AG09309 (cell line): ENCODE data around the gene RHOBTB1.

Experiments
- DNase-seq: peaks from one replicate; pipeline ENCODE4 v3.0.0-alpha.2; 2010; ENCODE audit warnings: low read depth
- H3K4me3 ChIP-seq: 2 replicates; pipeline ENCODE4 v1.5.1; 2011; ENCODE audit warnings: mild to moderate bottlenecking, low read depth, low read length, moderate library complexity; ENCODE audit not compliant: control insufficient read depth
- CTCF ChIP-seq: IDR thresholded peaks from 2 replicates; pipeline ENCODE4 v1.5.1; 2011; ENCODE audit warnings: mild to moderate bottlenecking, low read depth, low read length, inconsistent platforms; ENCODE audit not compliant: insufficient read depth, control insufficient read depth; ENCODE audit errors: missing control alignments

Gene RHOBTB1

DNA sequence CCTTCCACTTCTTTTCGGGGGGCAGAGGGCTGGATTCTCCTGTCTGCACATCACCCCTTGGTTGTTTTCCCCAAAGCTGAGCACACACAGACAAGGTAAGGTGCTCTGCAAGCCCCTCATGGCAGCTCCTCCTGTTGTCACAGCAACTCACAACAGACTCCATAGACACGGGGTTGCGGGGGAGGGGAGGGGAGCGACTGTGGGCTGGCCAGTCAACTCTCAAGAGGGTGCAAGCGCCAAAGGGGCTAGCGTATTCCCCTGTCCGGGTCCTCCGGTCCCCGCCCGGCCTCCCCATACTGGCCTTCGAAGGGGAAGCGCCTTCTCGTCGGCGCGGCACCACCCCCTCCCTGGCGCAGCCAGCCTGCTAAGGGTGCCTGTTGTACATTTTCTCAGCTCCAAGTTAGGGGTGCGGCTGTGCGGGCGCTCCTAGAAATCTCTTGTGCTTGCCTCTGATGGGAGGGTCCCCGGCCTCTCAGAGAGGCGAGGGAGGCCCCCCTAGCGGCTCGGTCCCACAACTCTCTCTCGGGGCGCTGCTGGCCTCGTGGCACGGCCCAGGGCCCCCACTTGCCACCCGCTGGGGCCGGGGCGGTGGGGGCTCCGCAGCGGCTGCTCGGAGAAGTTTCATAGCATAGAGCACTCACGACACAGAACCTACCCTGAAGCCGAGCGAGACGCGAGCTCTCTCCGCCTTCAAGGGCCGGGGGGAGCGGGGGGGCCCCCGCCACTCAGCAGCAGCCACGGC lies 498 bp downstream of the RHOBTB1 start:
- peak overlapping the region; percentile 96 for H3K4me3 ChIP-seq
- TF ChIP-seq CTCF: peak; percentile 5
- DNase-seq: no peak

DNA sequence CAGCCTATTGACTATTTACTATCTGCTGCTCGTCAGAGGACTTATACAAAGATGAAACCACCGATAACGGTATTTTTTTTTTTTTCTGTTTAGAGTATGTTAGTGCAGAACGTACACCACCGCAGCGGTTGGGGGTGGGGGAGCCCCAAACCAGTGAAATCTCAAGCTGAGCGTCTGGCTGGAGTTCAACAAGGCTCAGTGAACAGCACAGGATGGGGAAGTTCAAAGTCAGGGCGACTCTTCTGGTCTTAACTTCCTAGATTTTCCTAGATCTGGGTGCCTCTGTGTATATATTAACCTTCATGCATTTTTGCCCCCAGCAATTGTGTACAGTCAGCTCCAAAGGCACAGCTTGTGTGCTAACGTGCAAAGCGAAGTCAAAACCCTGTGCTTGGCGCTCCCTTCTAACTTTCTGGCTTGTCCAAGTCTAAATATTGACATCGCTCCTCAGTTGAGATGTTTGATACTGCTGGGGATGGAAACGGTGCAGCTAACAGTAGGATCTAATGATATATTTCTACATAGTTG lies 1.1 kb downstream of the RHOBTB1 start:
- no peak for DNase-seq
- H3K4me3 ChIP-seq: peak overlapping the region; percentile 96

GRCh38 chr10:60942134-60942787 lies 1.7 kb downstream of the RHOBTB1 start:
- H3K4me3 ChIP-seq: peak overlapping the region; percentile 96
- DNase-seq: no peak
- TF ChIP-seq CTCF: no peak

More for the DNA sequence above, 1.1 kb downstream of the RHOBTB1 start:
- no peak for TF ChIP-seq CTCF

DNA sequence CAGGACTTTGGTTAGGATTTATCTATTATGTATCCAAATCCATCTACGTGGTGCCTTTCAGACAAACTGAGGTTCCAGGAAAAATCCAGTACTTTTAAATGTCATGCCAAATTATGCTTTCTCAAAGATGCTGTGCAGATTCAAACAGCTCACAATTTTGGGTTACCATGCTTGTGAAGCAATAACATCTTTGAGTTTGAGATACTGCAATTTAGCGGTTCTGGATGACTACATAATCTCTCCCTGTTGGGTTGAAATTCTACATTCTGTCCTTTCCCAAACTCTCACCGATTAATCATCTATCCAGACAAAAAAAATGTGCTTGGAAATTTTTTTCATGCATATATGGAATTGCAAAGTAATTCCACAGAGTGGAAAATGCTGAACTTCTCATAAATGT lies 3.5 kb downstream of the RHOBTB1 start:
- no peak for TF ChIP-seq CTCF
- H3K4me3 ChIP-seq: no peak overlapping the region
- DNase-seq: no peak

DNA sequence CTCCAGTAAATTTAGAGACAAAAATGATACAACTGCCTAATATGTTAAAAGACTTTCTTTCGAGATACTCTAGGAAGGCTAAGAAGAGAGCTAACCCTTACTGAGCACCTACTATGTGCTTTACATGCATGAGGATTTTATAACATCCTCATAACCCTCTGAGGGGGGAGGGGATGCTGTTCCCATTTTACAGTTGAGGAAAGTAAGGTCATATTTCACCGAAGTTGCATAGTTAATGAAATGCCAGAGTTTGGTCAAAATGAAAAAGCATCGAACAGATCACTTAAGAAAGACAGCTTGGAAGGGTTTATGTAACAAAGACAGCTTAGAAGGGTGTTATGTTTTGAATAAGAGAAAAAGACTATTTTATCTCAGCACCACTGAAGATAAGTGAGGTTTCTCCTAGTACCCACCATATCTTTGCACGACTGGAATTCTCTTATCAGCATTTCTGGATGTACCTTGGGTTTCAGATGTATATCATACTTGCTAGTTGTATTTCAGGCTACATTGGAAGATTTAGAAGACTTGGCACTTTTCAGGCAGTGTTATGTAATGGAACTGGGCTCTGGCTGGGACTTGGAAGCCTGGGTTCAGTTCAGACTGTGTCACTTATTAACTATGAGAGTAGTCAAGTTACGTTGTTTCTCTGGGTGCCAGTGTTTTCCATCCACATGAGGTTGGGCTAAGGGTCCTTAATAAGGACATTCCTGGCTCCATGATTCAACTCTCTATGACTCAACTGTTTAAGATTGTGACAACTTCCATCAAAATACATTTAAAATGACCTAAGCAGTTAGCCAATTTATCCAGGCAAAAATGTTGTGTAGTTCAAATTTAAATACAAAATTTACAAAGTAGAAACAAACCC lies 6.0 kb downstream of the RHOBTB1 start:
- TF ChIP-seq CTCF: no peak
- no peak for DNase-seq
- H3K4me3 ChIP-seq: no peak overlapping the region

DNA sequence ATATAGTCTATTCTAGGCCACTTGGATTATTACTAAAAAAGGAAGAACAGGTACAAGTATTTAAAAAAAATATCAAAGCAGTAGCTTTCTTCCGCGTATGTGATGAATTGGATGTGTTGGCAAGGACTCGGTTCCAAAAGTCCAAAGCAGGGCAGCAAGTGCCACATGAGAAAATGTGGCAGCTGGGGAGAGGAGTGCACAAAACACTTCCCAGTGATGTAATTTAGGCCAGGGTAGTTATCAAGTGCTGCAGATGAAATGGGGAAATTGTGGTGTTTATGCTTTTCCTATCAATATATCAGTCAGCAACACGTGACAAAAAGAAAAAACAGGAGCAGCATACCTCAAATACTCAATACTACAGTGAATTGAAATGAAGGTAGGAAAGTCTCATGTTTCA lies 7.0 kb downstream of the RHOBTB1 start:
- DNase-seq: no peak
- no peak for TF ChIP-seq CTCF
- no peak overlapping the region for H3K4me3 ChIP-seq
